ENCODE data around the gene PCBP2.

- TF ChIP-seq CTCF (IDR thresholded peaks at IDR 0.05) (no peak), EP300 (IDR thresholded peaks at IDR 0.05) (no peak), POLR2A (IDR thresholded peaks at IDR 0.05) (no peak)
Measured at GRCh38 chr12:53410951-53411350, 41.0 kb upstream of the PCBP2 start.
